Measurements from ENCODE around the gene TCF15.
"Not testable (repeated sequence)": the region's sequence is repeated elsewhere in the genome, so short reads cannot be mapped to it uniquely, and the experiment has no call there.

Gene TCF15

GRCh38 chr20:578940-579690 lies 31.0 kb downstream of the TCF15 start:
- not testable (repeated sequence) for DNase-seq (ENCODE audit: low spot score)

GRCh38 chr20:577167-577791 lies 32.8 kb downstream of the TCF15 start:
- DNase-seq (ENCODE audit: low spot score): no peak

GRCh38 chr20:576156-576555 lies 34.0 kb downstream of the TCF15 start:
- no peak for DNase-seq (ENCODE audit: low spot score)

- no peak for DNase-seq (ENCODE audit: low spot score)
These were observed 34.9 kb downstream of the TCF15 start for GRCh38 chr20:575230-575629.

GRCh38 chr20:574297-574942 lies 35.7 kb downstream of the TCF15 start:
- DNase-seq (ENCODE audit: low spot score): no peak

- DNase-seq (ENCODE audit: low spot score): no peak
These were observed 36.5 kb downstream of the TCF15 start for GRCh38 chr20:573414-574296.

- DNase-seq (ENCODE audit: low spot score): no peak
These were observed 37.4 kb downstream of the TCF15 start for GRCh38 chr20:572727-573126.

GRCh38 chr20:571754-572441 lies 38.2 kb downstream of the TCF15 start:
- peak; percentile 56 for DNase-seq (ENCODE audit: low spot score)

- DNase-seq (ENCODE audit: low spot score): no peak
These were observed 41.3 kb downstream of the TCF15 start for GRCh38 chr20:568673-569415.

GRCh38 chr20:568097-568652 lies 41.9 kb downstream of the TCF15 start:
- DNase-seq (ENCODE audit: low spot score): no peak

GRCh38 chr20:564192-564591 lies 45.9 kb downstream of the TCF15 start:
- no peak for DNase-seq (ENCODE audit: low spot score)

GRCh38 chr20:563187-563586 lies 46.9 kb downstream of the TCF15 start:
- no peak for DNase-seq (ENCODE audit: low spot score)

- no peak for DNase-seq (ENCODE audit: low spot score)
These were observed 47.7 kb downstream of the TCF15 start for GRCh38 chr20:562232-562897.

- DNase-seq (ENCODE audit: low spot score): peak; percentile 85
These were observed 48.5 kb downstream of the TCF15 start for GRCh38 chr20:561437-562231.

GRCh38 chr20:560680-561079 lies 49.4 kb downstream of the TCF15 start:
- DNase-seq (ENCODE audit: low spot score): no peak

- DNase-seq (ENCODE audit: low spot score): no peak
These were observed 52.0 kb downstream of the TCF15 start for GRCh38 chr20:558117-558516.

GRCh38 chr20:556984-557383 lies 53.1 kb downstream of the TCF15 start:
- no peak for DNase-seq (ENCODE audit: low spot score)

GRCh38 chr20:555976-556385 lies 54.1 kb downstream of the TCF15 start:
- no peak for DNase-seq (ENCODE audit: low spot score)
